ENCODE measurements around the gene NCMAP. TPM values are rescaled to one million over a fixed set of nuclear protein-coding genes. Genes with fewer than 3 reads are reported as not detected.
"Not testable (repeated sequence)": the region's sequence is repeated elsewhere in the genome, so short reads cannot be mapped to it uniquely, and the experiment has no call there.

NCMAP gene
- total RNA-seq: under 1 TPM; 0.05 to 0.14 TPM

GRCh38 chr1:24555591-24556413, at the start of gene NCMAP:
Gene NCMAP, plus strand, starts transcription at chr1:24556087. Its CDS starts 39,344 bp downstream, at chr1:24595431.
- Mint-ChIP-seq H3K36me3 (no peaks in the 10 kb centered on the region), H3K9me3 (no peaks in the 10 kb centered on the region), H3K27ac (peak within 1 kb of the TSS in 1 of 2 donors; percentile 55)
- DNase-seq (ENCODE audit: low spot score in 2 of 2) (peak in 1 of 2 donors; percentile 55), ATAC-seq (peak; percentile 73 to 82)

- no peak for ATAC-seq
Measured at GRCh38 chr1:24506691-24507381, 49.1 kb upstream of the NCMAP start.

GRCh38 chr1:24507405-24507804, 48.5 kb upstream of the NCMAP start:
- H3K36me3 Mint-ChIP-seq: peaks cover 34 to 35% of the 10 kb centered on the region in 2 donors

More at GRCh38 chr1:24506691-24507381, 49.1 kb upstream of the NCMAP start:
- peak overlapping the region; percentile 92 to 96 for H3K27ac Mint-ChIP-seq
- H3K36me3 Mint-ChIP-seq: peaks cover 32 to 37% of the 10 kb centered on the region in 2 donors
- H3K9me3 Mint-ChIP-seq: peaks cover 0 to 4% of the 10 kb centered on the region in 2 donors
- DNase-seq (ENCODE audit: low spot score in 2 of 2): no peak

GRCh38 chr1:24508911-24509310, 47.0 kb upstream of the NCMAP start:
- DNase-seq (ENCODE audit: low spot score in 2 of 2) (no peak), ATAC-seq (no peak)
- peak overlapping the region; percentile 45 to 92 for H3K27ac Mint-ChIP-seq
- peaks cover 27 to 28% of the 10 kb centered on the region in 2 donors for H3K36me3 Mint-ChIP-seq
- H3K9me3 Mint-ChIP-seq: peaks cover 0 to 5% of the 10 kb centered on the region in 2 donors

More at GRCh38 chr1:24507405-24507804, 48.5 kb upstream of the NCMAP start:
- peak overlapping the region; percentile 92 to 96 for H3K27ac Mint-ChIP-seq
- ATAC-seq (peak in 1 of 2 donors; percentile 5), DNase-seq (ENCODE audit: low spot score in 2 of 2) (no peak)
- H3K9me3 Mint-ChIP-seq: peaks cover 0 to 5% of the 10 kb centered on the region in 2 donors

- DNase-seq (ENCODE audit: low spot score in 2 of 2) (no peak), ATAC-seq (no peak)
- peak overlapping the region in 1 of 2 donors; percentile 3 for H3K27ac Mint-ChIP-seq
- H3K9me3 Mint-ChIP-seq: peaks cover 0 to 5% of the 10 kb centered on the region in 2 donors
- peaks cover 9 to 29% of the 10 kb centered on the region in 2 donors for H3K36me3 Mint-ChIP-seq
Measured at GRCh38 chr1:24513706-24514105, 42.2 kb upstream of the NCMAP start.

GRCh38 chr1:24514946-24515345, 40.9 kb upstream of the NCMAP start:
- Mint-ChIP-seq H3K27ac (peak overlapping the region in 1 of 2 donors; percentile 45), H3K9me3 (peaks cover 0 to 5% of the 10 kb centered on the region in 2 donors), H3K36me3 (peaks cover 15 to 31% of the 10 kb centered on the region in 2 donors)
- ATAC-seq (no peak), DNase-seq (ENCODE audit: low spot score in 2 of 2) (no peak)

- not testable (repeated sequence) for H3K9me3 Mint-ChIP-seq; DNase-seq (ENCODE audit: low spot score in 2 of 2); H3K27ac Mint-ChIP-seq
- H3K36me3 Mint-ChIP-seq: peaks cover 16 to 33% of the 10 kb centered on the region in 2 donors
- ATAC-seq: peak in 1 of 2 donors; percentile 49
Measured at GRCh38 chr1:24515671-24516209, 40.1 kb upstream of the NCMAP start.

GRCh38 chr1:24516506-24516905, 39.4 kb upstream of the NCMAP start:
- Mint-ChIP-seq H3K27ac (no peak overlapping the region), H3K36me3 (peaks cover 15 to 27% of the 10 kb centered on the region in 2 donors), H3K9me3 (peaks cover 0 to 9% of the 10 kb centered on the region in 2 donors)
- DNase-seq (ENCODE audit: low spot score in 2 of 2) (no peak), ATAC-seq (no peak)

- Mint-ChIP-seq H3K36me3 (peaks cover 15 to 22% of the 10 kb centered on the region in 2 donors), H3K27ac (no peak overlapping the region), H3K9me3 (peaks cover 0 to 5% of the 10 kb centered on the region in 2 donors)
- DNase-seq (ENCODE audit: low spot score in 2 of 2) (no peak), ATAC-seq (no peak)
Measured at GRCh38 chr1:24517898-24518297, 38.0 kb upstream of the NCMAP start.

GRCh38 chr1:24520282-24520681, 35.6 kb upstream of the NCMAP start:
- not testable (repeated sequence) for H3K27ac Mint-ChIP-seq; H3K9me3 Mint-ChIP-seq; DNase-seq (ENCODE audit: low spot score in 2 of 2)

GRCh38 chr1:24525606-24526005, 30.3 kb upstream of the NCMAP start:
- Mint-ChIP-seq H3K27ac (peak overlapping the region; percentile 2 to 45), H3K9me3 (no peaks in the 10 kb centered on the region), H3K36me3 (peaks cover 8 to 11% of the 10 kb centered on the region in 2 donors)
- ATAC-seq (no peak), DNase-seq (ENCODE audit: low spot score in 2 of 2) (no peak)

More at GRCh38 chr1:24520282-24520681, 35.6 kb upstream of the NCMAP start:
- not testable (repeated sequence) for ATAC-seq
- peaks cover 15 to 16% of the 10 kb centered on the region in 2 donors for H3K36me3 Mint-ChIP-seq

- H3K27ac Mint-ChIP-seq: peak overlapping the region; percentile 2 to 45
- ATAC-seq: no peak
Measured at GRCh38 chr1:24526045-24526444, 29.8 kb upstream of the NCMAP start.

GRCh38 chr1:24526940-24527542, 28.8 kb upstream of the NCMAP start:
- no peak overlapping the region for H3K27ac Mint-ChIP-seq
- H3K36me3 Mint-ChIP-seq: peaks cover 11 to 20% of the 10 kb centered on the region in 2 donors
- no peaks in the 10 kb centered on the region for H3K9me3 Mint-ChIP-seq
- ATAC-seq (peak in 1 of 2 donors; percentile 34), DNase-seq (ENCODE audit: low spot score in 2 of 2) (peak in 1 of 2 donors; percentile 48)

More at GRCh38 chr1:24526045-24526444, 29.8 kb upstream of the NCMAP start:
- Mint-ChIP-seq H3K9me3 (no peaks in the 10 kb centered on the region), H3K36me3 (peaks cover 11% of the 10 kb centered on the region in 2 donors)
- no peak for DNase-seq (ENCODE audit: low spot score in 2 of 2)

- no peaks in the 10 kb centered on the region for H3K9me3 Mint-ChIP-seq
- ATAC-seq (no peak), DNase-seq (ENCODE audit: low spot score in 2 of 2) (no peak)
- H3K27ac Mint-ChIP-seq: peak overlapping the region in 1 of 2 donors; percentile 55
- peaks cover 11 to 34% of the 10 kb centered on the region in 2 donors for H3K36me3 Mint-ChIP-seq
Measured at GRCh38 chr1:24528744-24529143, 27.1 kb upstream of the NCMAP start.

- peak overlapping the region in 1 of 2 donors; percentile 55 for H3K27ac Mint-ChIP-seq
- peaks cover 16 to 40% of the 10 kb centered on the region in 2 donors for H3K36me3 Mint-ChIP-seq
- H3K9me3 Mint-ChIP-seq; DNase-seq (ENCODE audit: low spot score in 2 of 2); ATAC-seq: not testable (repeated sequence)
Measured at GRCh38 chr1:24529292-24529691, 26.6 kb upstream of the NCMAP start.

GRCh38 chr1:24535021-24535424, 20.9 kb upstream of the NCMAP start:
- Mint-ChIP-seq H3K36me3 (peaks cover 22 to 53% of the 10 kb centered on the region in 2 donors), H3K9me3 (no peaks in the 10 kb centered on the region), H3K27ac (peak overlapping the region; percentile 96 to 97)
- peak; percentile 65 to 83 for DNase-seq (ENCODE audit: low spot score in 2 of 2)
- ATAC-seq: peak; percentile 68 to 83
